ENCODE data around the gene DCDC1. TPM values are rescaled to one million over a fixed set of nuclear protein-coding genes. Genes with fewer than 3 reads are reported as not detected.

The DCDC1 gene
- total and polyA plus RNA-seq, 9 of the 15 experiments (the other 6 are each of a cell fraction or from before 2014, with no cell fraction given) = 0.05 to 0.18 (median 0.08) TPM; not detected in 3

DNA sequence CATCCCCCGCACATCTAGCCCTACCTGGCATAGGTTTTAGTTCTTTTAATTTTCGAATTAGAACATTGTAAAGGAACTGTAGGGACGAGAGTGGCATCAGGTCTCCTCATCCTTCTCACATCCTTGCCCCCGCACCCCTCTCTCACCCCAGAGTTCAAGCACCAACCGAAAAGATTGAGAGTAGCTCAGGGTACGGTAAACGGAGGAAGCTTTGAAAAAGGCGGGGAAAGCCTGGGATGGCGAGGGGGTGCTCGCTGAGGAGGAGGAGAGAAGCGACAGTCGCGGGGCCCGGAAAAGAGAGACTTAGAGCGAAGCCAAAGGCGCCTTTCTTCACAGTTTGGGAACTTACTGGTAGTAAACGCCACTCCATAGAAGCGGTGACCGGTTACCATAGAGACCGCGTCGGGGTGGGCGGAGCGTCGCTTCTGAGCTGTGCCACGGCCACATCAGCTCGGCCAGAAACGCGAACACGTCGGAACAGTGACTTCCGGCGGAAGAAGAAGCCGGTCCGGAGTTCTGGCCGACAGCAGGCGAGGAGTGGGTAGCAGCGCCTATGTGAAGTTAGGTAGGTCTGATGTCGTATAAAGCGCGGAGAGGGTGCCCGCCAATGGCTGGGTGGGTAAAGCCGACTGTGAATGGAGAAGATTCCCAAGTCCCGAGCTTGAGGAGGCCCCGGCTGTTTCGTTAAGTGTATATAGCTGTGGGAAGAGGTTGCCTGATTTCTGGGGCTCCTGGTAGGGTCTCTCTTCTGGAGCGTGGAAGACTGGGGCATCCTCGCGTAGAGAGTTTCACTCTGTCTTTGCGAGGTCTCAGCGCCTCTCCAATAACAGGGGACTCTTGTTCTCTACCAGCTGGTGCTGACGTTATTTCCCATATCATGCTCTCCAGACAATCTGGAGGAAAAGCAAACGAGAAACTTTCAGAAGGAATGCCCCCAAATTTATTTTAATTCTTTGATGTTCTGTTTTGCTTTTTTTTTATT is at the start of gene DCDC1, which contains the start of gene DNAJC24 (continued):
- TF ChIP-seq ZNF239 (CRISPR knock-in tag; IDR thresholded peaks at IDR 0.05) (no peak), FOXK2 (conservative IDR thresholded peaks at IDR 0.05 in 1 of 2, IDR thresholded peaks at IDR 0.05 in 1 of 2; ENCODE audit: low read depth in 2 of 2) (0 out of 4 replicates have a peak, but pooled peaks of 1 of the 2 experiments have one; percentile 44), SFPQ (IDR thresholded peaks at IDR 0.05; ENCODE audit: low read depth, low read length) (no peak), ZNF584 (CRISPR knock-in tag; IDR thresholded peaks at IDR 0.05; ENCODE audit: low read depth) (no peak), ZBTB17 (CRISPR knock-in tag; IDR thresholded peaks at IDR 0.05) (no peak), SAP30 (IDR thresholded peaks at IDR 0.05; ENCODE audit: borderline replicate concordance, insufficient read depth, low read depth, low read length, poor library complexity, severe bottlenecking) (peak; percentile 77), DPF2 (IDR thresholded peaks at IDR 0.05) (no peak), HMG20B (CRISPR knock-in tag; IDR thresholded peaks at IDR 0.05) (no peak), RAD21 (CRISPR knock-in tag; conservative IDR thresholded peaks at IDR 0.05 in 1 of 2, IDR thresholded peaks at IDR 0.05 in 1 of 2) (no peak), GABPA (tag; conservative IDR thresholded peaks at IDR 0.05; ENCODE audit: low read depth) (peak; percentile 99), ZFX (CRISPR knock-in tag; IDR thresholded peaks at IDR 0.05) (no peak), OTX1 (CRISPR knock-in tag; IDR thresholded peaks at IDR 0.05) (no peak), MTA1 (IDR thresholded peaks at IDR 0.05; ENCODE audit: borderline replicate concordance) (no peak), CBFB (CRISPR knock-in tag; IDR thresholded peaks at IDR 0.05) (no peak), BRD9 (IDR thresholded peaks at IDR 0.05; ENCODE audit: low read depth, partially characterized antibody) (no peak), GTF2A2 (tag; IDR thresholded peaks at IDR 0.05) (no peak), SIRT6 (IDR thresholded peaks at IDR 0.05; ENCODE audit: low read depth, low read length) (no peak), ZNF184 (CRISPR knock-in tag; IDR thresholded peaks at IDR 0.05) (no peak), THRAP3 (IDR thresholded peaks at IDR 0.05; ENCODE audit: borderline replicate concordance) (no peak), TCF3 (CRISPR knock-in tag; IDR thresholded peaks at IDR 0.05) (no peak; the same call in 1 of the 2 replicates)
- TF ChIP-seq, protein P1, sequence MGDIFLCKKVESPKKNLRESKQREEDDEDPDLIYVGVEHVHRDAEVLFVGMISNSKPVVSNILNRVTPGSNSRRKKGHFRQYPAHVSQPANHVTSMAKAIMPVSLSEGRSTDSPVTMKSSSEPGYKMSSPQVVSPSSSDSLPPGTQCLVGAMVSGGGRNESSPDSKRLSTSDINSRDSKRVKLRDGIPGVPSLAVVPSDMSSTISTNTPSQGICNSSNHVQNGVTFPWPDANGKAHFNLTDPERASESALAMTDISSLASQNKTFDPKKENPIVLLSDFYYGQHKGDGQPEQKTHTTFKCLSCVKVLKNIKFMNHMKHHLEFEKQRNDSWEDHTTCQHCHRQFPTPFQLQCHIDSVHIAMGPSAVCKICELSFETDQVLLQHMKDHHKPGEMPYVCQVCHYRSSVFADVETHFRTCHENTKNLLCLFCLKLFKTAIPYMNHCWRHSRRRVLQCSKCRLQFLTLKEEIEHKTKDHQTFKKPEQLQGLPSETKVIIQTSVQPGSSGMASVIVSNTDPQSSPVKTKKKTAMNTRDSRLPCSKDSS (IDR thresholded peaks at IDR 0.05; ENCODE audit: low read depth, partially characterized antibody) = no peak

All from K562 (cell line).